Lower leg skin (tissue), 4 donors: ENCODE results near the gene GSC2. TPM values are rescaled to one million over a fixed set of nuclear protein-coding genes. Genes with fewer than 3 reads are reported as not detected.
A peak's percentile ranks its signal among the peaks of the same experiment; 100 is the strongest.

ENCODE experiments used
- DNase-seq, 2 donors: peaks; one replicate each; pipeline ENCODE4 v3.0.0-alpha.2; 2019; ENCODE audit warnings: low spot score in 2 of 2
- H3K4me3 ChIP-seq: fragments of 200-600 bp; sonication (generic); 2 replicates; pipeline ENCODE4 v1.5.1; 2017; ENCODE audit warnings: mild to moderate bottlenecking, low read depth; ENCODE audit not compliant: poor library complexity, severe bottlenecking
- POLR2A ChIP-seq, 2 donors: fragments of 450-650 bp; IDR thresholded peaks; one replicate each; pipeline ENCODE4 v1.6.1; 2016 to 2017; ENCODE audit warnings: antibody characterized with exemption in 2 of 2, mild to moderate bottlenecking in 1 of 2, moderate library complexity in 1 of 2
- WGBS, 2 donors: methylation state at CpG; one replicate each; pipeline ENCODE4 v1.1.5; 2018; 5-methylcytosine and 5-hydroxymethylcytosine counted together
- intact Hi-C: fragments of 100-400 bp; cut with DNase I; formaldehyde crosslinking; loops from one replicate; pipeline ENCODE4 v1.15.0; 2023; ENCODE audit warnings: low total_unique reads
- total RNA-seq, 4 donors: library from RNA; depleted of rRNA; stranded (reverse); fragments of >200 nt; gene quantifications; one replicate each; pipeline ENCODE4 v1.1.0, GENCODE V29; 2016
- TF ChIP-seq, protein P1 (sequence below), 3 donors: fragments of 450-650 bp; IDR thresholded peaks; one replicate each; pipeline ENCODE4 v1.5.1; 2016; ENCODE audit warnings: antibody characterized with exemption in 3 of 3, mild to moderate bottlenecking in 3 of 3, moderate library complexity in 2 of 3

The GSC2 gene
- total RNA-seq, 4 donors from 2014 or later = 0.42 to 2.6 TPM; not detected in 2

DNA sequence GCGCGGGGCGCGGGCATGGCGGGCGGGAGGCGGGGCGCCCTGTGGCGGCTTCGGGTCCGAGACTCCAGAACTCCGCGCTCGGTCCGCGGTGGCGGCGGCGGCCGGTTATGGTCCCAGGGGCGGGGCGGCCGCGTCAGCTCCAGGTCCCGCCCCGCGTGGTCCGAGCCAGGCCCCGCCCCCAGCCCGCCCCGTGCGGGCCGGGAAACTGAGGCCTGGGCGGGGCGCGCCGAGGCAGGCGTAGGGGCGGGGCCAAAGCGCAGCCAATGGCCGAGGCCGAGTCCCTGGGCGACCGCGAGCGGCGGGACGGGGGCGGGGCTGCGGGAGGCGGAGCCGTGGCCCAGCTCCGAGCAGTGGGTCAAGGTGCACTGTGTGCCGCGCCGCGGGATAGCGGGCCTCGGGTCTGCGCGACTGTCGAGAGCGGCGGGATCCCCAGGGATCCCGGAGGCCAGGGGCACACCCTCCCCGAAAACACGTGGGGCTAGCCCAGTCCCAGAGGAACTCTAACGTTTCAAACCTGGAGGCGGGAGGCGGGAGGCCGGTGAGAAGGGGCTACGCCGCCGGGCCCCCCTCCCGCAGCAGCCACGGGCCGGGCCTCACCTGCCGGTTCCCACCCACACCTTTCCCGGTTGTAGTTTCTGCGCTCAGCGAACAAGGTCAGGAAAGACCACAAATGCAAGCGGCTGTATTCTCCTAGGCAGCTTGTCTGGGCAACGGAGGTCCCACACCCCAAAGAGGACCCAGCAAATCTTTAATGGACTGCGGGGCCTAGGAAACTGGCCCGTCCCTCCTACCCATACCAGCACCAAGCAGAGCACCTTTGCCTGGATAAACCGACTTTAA is 28.8 kb upstream of the GSC2 start, which contains the start of gene SLC25A1:
Gene SLC25A1 (minus strand): TSS at position 80 of the 840 bp plus-strand sequence. CDS start 63 bp downstream, at position 17.
- WGBS, 2 donors = 1% methylated on average over 38 to 46 of the region's 86 CpGs
- H3K4me3 ChIP-seq = peak within 1 kb of the TSS; percentile 84
- DNase-seq = peak; percentile 83 to 97
- intact Hi-C loops = no loop called here
- TF ChIP-seq POLR2A (IDR thresholded peaks at IDR 0.05) = no peak
- TF ChIP-seq, protein P1, sequence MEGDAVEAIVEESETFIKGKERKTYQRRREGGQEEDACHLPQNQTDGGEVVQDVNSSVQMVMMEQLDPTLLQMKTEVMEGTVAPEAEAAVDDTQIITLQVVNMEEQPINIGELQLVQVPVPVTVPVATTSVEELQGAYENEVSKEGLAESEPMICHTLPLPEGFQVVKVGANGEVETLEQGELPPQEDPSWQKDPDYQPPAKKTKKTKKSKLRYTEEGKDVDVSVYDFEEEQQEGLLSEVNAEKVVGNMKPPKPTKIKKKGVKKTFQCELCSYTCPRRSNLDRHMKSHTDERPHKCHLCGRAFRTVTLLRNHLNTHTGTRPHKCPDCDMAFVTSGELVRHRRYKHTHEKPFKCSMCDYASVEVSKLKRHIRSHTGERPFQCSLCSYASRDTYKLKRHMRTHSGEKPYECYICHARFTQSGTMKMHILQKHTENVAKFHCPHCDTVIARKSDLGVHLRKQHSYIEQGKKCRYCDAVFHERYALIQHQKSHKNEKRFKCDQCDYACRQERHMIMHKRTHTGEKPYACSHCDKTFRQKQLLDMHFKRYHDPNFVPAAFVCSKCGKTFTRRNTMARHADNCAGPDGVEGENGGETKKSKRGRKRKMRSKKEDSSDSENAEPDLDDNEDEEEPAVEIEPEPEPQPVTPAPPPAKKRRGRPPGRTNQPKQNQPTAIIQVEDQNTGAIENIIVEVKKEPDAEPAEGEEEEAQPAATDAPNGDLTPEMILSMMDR (IDR thresholded peaks at IDR 0.05) = no peak

DNA sequence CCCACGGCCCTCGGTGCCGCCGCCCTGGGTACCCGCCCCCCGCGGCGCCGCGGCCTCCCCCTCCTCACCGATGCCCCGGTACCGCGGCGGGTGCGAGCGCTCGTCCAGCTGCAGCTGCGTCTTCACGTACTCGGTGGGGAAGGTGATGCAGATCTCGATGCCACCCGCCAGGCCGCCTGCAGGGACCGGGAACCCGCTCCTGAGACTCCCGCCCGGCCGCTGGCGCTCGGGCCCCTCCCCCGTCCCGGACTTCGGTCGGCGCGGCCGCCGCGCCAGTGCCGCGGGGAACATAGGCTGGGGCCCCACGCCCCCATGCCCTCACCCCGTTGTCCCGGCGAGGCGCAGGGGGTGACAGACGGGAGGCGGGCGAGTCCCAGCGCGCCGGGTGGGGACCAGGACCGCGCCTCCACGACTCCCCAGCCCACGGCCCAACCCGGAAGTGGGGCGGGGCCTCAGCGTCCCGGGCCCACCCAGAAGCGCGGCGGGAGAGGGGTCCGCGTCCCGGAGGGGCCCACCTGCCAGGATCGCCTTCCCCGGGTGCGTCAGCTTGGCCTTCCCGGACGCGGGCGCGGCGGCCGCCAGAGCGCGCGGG is 28.1 kb upstream of the GSC2 start:
- DNase-seq = no peak

DNA sequence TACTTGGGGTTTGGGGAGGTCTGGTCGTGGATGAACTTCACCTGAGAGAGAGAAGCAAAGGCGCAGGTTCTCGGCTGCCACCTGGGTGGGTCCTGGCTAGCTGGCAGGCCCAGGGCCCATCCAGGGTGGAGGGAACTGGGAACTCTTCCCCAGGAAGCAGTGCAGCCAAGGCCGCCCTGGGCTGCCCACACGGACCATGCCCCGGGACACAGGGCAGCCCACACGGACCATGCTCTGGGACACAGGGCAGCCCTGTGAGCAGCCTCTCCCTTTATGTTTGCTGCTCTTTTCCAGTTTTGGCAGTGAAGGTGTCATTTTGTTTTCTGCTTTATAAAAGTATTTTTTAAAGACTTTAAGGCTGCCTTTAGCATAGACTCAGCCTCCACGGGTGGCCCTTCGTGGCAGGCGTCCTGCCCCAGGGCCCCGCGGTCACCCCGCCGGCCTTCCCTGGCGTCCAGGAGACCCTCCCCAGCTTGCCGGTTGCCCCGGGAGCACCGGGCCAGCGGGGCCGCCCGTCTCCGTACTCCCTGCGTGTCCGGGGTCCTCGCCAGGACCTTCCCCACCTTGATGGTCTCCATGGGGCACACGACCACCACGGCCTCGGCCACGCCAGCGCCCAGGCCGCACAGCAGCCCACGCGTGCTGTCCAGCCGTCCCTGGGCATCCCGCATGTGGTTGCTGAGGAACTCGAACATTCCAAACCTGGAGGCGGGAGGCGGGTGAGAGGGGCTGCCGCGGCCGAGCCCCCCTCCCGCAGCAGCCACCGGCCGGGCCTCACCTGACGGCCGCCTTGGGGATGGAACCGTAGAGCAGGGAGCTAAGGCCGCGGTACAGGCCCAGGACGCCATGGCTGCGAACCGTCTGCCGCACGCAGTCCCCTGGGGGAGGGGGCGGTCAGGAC is 27.3 kb upstream of the GSC2 start:
- WGBS, 2 donors = 19 to 29% methylated on average over 34 to 51 of the region's 55 CpGs
- TF ChIP-seq POLR2A (IDR thresholded peaks at IDR 0.05) = no peak
- TF ChIP-seq, protein P1 (IDR thresholded peaks at IDR 0.05) = no peak
- intact Hi-C loops = no loop called here
- H3K4me3 ChIP-seq = peak overlapping the region; percentile 84
- no peak for DNase-seq

More for the DNA sequence above, 28.1 kb upstream of the GSC2 start:
- 1% methylated on average over 57 of the region's 80 CpGs; no CpG with 5 or more reads in 1 of the 2 donors for WGBS, 2 donors
- intact Hi-C loops = no loop called here
- TF ChIP-seq, protein P1 (IDR thresholded peaks at IDR 0.05) = no peak
- no peak for TF ChIP-seq POLR2A (IDR thresholded peaks at IDR 0.05)
- peak overlapping the region; percentile 84 for H3K4me3 ChIP-seq

DNA sequence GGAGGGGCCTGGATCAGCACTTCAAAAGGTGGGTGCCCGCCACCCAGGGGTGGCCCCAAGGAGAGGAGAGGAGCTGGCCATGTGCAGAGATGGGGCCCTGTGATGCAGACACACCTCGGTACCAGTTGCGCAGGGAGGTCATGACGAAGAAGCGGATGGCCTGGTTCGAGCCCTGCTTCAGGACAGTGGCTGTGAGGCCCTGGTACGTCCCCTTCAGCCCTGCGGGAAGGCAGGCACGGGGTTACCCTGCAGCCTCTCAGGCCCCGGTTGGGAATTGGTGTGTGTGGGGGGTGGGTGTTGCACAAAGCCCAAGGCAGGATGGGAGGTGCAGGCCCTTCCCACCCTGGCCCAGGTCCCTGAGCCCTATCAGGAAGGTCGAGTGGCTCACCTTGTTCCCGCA is 26.6 kb upstream of the GSC2 start:
- 70 to 73% methylated on average over 12 of the region's 12 CpGs for WGBS, 2 donors
- TF ChIP-seq, protein P1 (IDR thresholded peaks at IDR 0.05) = no peak
- no peak overlapping the region for H3K4me3 ChIP-seq
- DNase-seq = no peak
- intact Hi-C loops = no loop called here

DNA sequence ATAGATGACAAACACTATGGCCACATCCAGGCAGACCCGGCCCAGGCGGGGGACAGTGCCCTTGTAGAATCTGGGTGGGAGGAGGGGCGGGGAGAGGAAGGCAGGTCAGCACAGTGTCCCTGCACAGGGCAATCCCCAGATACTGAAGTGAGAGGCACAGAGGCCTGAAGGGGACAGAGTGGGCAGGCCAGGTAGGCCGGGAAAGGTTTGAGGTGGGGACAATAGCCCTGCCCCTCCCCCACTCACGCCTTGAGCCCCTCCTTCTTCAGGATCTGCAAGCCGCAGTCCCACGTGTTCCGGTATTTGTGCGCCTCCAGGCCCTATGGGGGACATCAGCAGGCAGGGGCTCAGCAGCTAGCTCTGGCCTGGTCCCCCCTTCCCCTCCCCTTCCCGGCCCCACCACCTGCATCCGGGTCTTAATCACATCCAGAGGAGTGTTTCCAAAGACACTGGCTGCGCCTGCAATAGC is 26.1 kb upstream of the GSC2 start:
- TF ChIP-seq, protein P1 (IDR thresholded peaks at IDR 0.05) = no peak
- no peak for TF ChIP-seq POLR2A (IDR thresholded peaks at IDR 0.05)
- intact Hi-C loops = no loop called here
- H3K4me3 ChIP-seq = no peak overlapping the region
- 71 to 77% methylated on average over 11 to 12 of the region's 12 CpGs for WGBS, 2 donors
- no peak for DNase-seq
